Activated T-cell treated with anti-CD3 and anti-CD28 coated beads, Interleukin-2, amount 50 U/mL, for 24 hours (primary cell): ENCODE measurements around the gene IL36RN.
A peak's percentile ranks its signal among the peaks of the same experiment; 100 is the strongest.

Experiments used
- DNase-seq: peaks from one replicate; pipeline ENCODE4 v3.0.0-alpha.2; 2020
- H3K27ac Mint-ChIP-seq: 2 replicates; pipeline ENCODE4 v1.8.0; 2020; ENCODE audit warnings: mild to moderate bottlenecking, mixed read lengths
- H3K27me3 Mint-ChIP-seq: 2 replicates; pipeline ENCODE4 v1.8.0; 2020; ENCODE audit warnings: mixed read lengths
- H3K36me3 Mint-ChIP-seq: 2 replicates; pipeline ENCODE4 v1.8.0; 2020; ENCODE audit warnings: low read depth, mixed read lengths
- H3K4me1 Mint-ChIP-seq: 2 replicates; pipeline ENCODE4 v1.8.0; 2020; ENCODE audit warnings: low read depth, mixed read lengths
- H3K4me3 Mint-ChIP-seq: 2 replicates; pipeline ENCODE4 v1.8.0; 2020; ENCODE audit warnings: mild to moderate bottlenecking, moderate library complexity, mixed read lengths
- H3K9me3 Mint-ChIP-seq: 2 replicates; pipeline ENCODE4 v1.8.0; 2020; ENCODE audit warnings: mixed read lengths

Gene IL36RN

DNA sequence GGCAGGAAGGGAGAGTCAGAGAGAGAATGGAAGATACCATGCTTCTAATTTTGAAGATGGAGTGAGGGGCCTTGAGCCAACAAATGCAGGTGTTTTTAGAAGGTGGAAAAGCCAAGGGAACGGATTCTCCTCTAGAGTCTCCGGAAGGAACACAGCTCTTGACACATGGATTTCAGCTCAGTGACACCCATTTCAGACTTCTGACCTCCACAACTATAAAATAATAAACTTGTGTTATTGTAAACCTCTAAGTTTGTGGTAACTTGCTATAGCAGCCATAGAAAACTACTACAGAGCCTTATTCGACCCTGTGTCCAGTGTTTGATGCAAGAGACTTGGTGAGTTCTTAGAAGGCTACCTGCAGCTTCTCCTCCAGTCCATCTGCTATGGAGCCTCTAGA is 16.6 kb downstream of the IL36RN start:
- Mint-ChIP-seq H3K9me3 (no peaks in the 10 kb centered on the region), H3K36me3 (no peaks in the 10 kb centered on the region), H3K27ac (no peak overlapping the region), H3K4me1 (peaks cover 11% of the 10 kb centered on the region), H3K4me3 (no peak overlapping the region), H3K27me3 (no peaks in the 10 kb centered on the region)
- no peak for DNase-seq

DNA sequence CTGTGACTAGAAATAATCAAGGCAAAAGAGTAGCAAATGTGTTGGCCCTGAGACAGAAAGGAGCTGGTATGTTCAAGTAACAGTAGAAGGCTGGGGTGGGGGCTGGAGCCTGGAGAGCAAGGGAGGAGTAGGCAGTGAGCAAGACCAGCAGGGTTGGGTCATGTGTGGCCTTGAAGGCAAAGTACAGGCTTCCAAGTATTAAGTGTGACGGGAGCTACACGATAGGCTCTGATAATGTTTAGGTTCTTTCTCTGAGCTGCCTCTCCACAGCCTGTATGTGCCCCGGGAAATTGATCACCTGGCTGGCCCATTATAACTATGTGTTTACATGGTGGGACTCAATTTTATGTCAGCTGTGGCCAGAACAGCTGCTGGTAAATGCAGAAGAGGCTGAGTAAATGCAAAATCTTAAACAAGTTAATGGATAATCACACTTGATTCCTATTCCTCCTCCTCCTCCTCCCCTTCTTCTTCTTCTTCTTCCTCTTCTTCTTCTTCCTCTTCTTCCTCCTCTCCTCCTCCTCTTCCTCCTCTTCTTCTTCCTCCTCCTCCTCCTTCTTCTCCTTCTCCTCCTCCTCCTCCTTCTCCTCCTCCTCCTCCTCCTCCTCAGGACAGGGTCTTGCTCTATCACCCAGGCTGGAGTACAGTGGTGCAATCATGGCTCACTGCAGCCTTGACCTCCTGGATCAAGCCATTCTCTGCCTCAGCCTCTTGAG is 18.1 kb downstream of the IL36RN start:
- H3K4me1 Mint-ChIP-seq = peaks cover 17% of the 10 kb centered on the region
- DNase-seq = no peak
- H3K27ac Mint-ChIP-seq = no peak overlapping the region
- H3K4me3 Mint-ChIP-seq = no peak overlapping the region
- no peaks in the 10 kb centered on the region for H3K27me3 Mint-ChIP-seq
- H3K36me3 Mint-ChIP-seq = no peaks in the 10 kb centered on the region
- no peaks in the 10 kb centered on the region for H3K9me3 Mint-ChIP-seq

DNA sequence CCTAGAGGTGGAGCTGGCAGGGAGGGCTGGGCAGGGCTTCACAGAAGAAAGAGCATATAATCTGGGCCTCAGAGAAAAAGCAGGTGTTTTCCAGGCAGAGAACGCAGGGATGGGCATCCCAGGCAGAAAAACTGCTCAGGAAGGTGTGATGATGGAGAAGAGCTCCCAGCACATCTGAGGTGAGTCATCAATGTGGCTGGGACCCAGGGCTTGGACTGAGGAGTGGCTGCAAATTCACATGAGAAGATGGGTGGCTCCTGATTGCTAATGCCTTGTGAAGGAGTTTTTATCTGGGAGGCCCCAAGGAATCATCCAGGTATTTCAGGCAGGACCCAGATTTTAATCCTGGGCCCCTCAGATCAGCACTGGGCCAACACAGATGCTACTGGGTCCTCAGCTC is 18.9 kb downstream of the IL36RN start:
- Mint-ChIP-seq H3K4me3 (no peak overlapping the region), H3K9me3 (no peaks in the 10 kb centered on the region), H3K4me1 (peaks cover 18% of the 10 kb centered on the region), H3K27me3 (no peaks in the 10 kb centered on the region), H3K36me3 (no peaks in the 10 kb centered on the region), H3K27ac (no peak overlapping the region)
- DNase-seq = no peak

DNA sequence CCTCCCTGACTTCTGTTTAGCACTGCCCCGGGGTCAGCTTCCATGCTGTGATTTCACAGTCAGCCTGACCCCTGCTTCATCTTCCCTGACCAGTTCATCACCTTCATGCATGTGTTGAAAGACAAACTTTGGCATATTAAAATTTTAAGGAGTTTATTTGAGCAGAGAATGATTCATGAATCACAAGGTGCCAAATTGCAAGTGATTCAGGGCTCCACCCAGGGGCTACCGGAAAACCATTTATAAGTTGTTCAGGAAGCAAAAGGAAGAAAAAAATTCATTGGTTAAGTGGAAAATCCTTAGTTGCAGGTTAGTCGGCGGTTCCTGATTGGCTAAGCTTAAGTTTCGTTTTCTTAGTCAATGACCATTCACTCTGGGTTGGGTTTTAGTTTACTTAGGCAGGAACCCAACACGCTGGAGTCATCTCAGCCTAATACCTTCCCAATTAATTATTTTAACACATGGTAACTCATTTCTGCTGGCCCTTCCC is 19.4 kb downstream of the IL36RN start:
- no peak for DNase-seq
- H3K27me3 Mint-ChIP-seq = no peaks in the 10 kb centered on the region
- H3K4me3 Mint-ChIP-seq = no peak overlapping the region
- peaks cover 23% of the 10 kb centered on the region for H3K4me1 Mint-ChIP-seq
- H3K27ac Mint-ChIP-seq = no peak overlapping the region
- no peaks in the 10 kb centered on the region for H3K9me3 Mint-ChIP-seq
- no peaks in the 10 kb centered on the region for H3K36me3 Mint-ChIP-seq

DNA sequence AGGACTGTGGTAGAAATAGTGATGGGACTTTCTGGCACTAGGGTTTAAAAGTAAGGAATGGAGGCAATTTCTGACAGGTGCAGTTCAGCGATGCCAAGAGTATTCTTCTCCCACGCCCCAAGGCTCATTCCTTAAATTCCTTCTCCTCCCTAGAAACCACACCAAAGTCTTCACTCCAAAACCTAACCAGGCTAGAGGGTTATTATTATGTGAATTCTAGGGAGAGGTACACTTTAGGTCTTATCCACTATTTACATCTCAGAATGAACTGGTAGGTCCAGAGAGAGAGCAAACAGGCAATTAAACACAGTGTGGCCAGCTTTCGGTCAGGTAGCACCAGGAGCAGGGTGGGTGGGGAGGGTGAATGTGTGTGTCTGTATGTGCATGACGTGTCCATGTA is 20.1 kb downstream of the IL36RN start:
- DNase-seq = no peak
- H3K36me3 Mint-ChIP-seq = no peaks in the 10 kb centered on the region
- H3K4me1 Mint-ChIP-seq = peaks cover 28% of the 10 kb centered on the region
- H3K27me3 Mint-ChIP-seq = no peaks in the 10 kb centered on the region
- H3K27ac Mint-ChIP-seq = no peak overlapping the region
- no peak overlapping the region for H3K4me3 Mint-ChIP-seq
- H3K9me3 Mint-ChIP-seq = no peaks in the 10 kb centered on the region

GRCh38 chr2:113080134-113080533 is 21.1 kb downstream of the IL36RN start:
- H3K27ac Mint-ChIP-seq = no peak overlapping the region
- H3K4me1 Mint-ChIP-seq = peaks cover 26% of the 10 kb centered on the region
- H3K27me3 Mint-ChIP-seq = no peaks in the 10 kb centered on the region
- H3K36me3 Mint-ChIP-seq = no peaks in the 10 kb centered on the region
- no peak overlapping the region for H3K4me3 Mint-ChIP-seq
- peak; percentile 75 for DNase-seq
- no peaks in the 10 kb centered on the region for H3K9me3 Mint-ChIP-seq

GRCh38 chr2:113081488-113082210 is 22.7 kb downstream of the IL36RN start:
- no peaks in the 10 kb centered on the region for H3K36me3 Mint-ChIP-seq
- no peaks in the 10 kb centered on the region for H3K9me3 Mint-ChIP-seq
- no peak overlapping the region for H3K27ac Mint-ChIP-seq
- no peak for DNase-seq
- no peaks in the 10 kb centered on the region for H3K27me3 Mint-ChIP-seq
- H3K4me3 Mint-ChIP-seq = no peak overlapping the region
- peaks cover 23% of the 10 kb centered on the region for H3K4me1 Mint-ChIP-seq

GRCh38 chr2:113083296-113083695 is 24.3 kb downstream of the IL36RN start:
- Mint-ChIP-seq H3K4me3 (no peak overlapping the region), H3K4me1 (peaks cover 23% of the 10 kb centered on the region), H3K27ac (peak overlapping the region; percentile 77), H3K27me3 (no peaks in the 10 kb centered on the region), H3K9me3 (no peaks in the 10 kb centered on the region), H3K36me3 (no peaks in the 10 kb centered on the region)
- no peak for DNase-seq

DNA sequence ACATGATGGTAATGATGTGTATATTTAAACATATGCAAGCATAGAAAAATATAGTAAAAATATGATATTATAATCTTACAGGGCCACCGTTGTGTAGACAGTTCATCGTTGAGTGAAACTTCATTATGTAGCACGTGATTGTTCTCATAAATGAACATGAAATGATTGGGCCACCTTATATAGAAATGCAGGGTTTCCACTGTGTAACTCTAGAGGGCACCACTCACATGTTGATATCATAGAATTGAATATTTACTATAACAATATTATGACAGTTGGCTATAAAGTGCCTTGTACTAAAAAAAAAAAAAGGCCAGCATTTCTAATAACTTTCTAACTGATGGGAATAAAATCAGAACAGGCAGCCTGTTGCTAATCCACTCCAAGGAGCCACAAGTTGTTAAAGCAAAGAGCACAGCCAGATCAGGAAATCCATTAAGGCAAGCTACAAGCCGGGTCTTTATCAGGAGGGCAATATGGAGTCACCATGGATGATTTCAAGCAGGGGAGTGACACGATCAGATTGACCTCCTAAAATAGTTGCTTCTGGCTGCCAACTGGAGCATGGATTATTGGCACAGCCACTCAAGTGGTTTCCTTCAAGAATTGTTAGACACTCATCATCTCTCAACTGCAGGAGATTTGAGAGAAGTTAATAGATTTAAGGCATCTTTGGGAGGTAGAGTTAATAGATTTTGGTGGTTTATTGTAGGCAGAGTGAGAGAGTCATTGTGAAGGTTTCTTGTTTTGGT is 25.4 kb downstream of the IL36RN start:
- Mint-ChIP-seq H3K27ac (peak overlapping the region; percentile 2), H3K4me3 (no peak overlapping the region), H3K27me3 (no peaks in the 10 kb centered on the region), H3K9me3 (no peaks in the 10 kb centered on the region), H3K36me3 (no peaks in the 10 kb centered on the region), H3K4me1 (peaks cover 23% of the 10 kb centered on the region)
- DNase-seq = no peak

- peaks cover 22% of the 10 kb centered on the region for H3K4me1 Mint-ChIP-seq
- H3K27me3 Mint-ChIP-seq = no peaks in the 10 kb centered on the region
- H3K9me3 Mint-ChIP-seq = no peaks in the 10 kb centered on the region
- no peaks in the 10 kb centered on the region for H3K36me3 Mint-ChIP-seq
- no peak for DNase-seq
- H3K4me3 Mint-ChIP-seq = no peak overlapping the region
- no peak overlapping the region for H3K27ac Mint-ChIP-seq
Measured at GRCh38 chr2:113085542-113085941, 26.5 kb downstream of the IL36RN start.

GRCh38 chr2:113088213-113088992 is 29.4 kb downstream of the IL36RN start:
- H3K9me3 Mint-ChIP-seq = no peaks in the 10 kb centered on the region

DNA sequence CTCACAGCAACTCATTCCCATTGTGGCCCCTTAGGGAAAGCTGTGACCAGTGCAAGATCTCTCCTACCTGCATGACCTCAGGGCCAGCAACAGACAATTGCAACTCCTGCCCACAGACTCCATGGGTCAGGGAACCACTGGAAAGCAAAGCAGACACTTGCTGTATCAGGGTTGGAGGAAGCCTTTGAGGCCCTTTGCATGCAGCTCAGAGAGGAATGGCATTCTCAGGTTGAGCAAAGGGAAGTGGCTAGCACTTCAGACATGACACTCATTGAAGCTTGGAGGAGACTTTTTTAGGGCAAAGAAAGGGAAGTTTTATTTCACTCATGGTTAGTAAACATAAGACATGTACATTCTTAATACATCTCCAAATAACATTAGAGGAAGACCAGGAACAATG is 30.9 kb downstream of the IL36RN start:
- Mint-ChIP-seq H3K9me3 (peaks cover under 1% of the 10 kb centered on the region), H3K27ac (no peak overlapping the region), H3K4me1 (no peaks in the 10 kb centered on the region), H3K36me3 (no peaks in the 10 kb centered on the region), H3K4me3 (no peak overlapping the region), H3K27me3 (no peaks in the 10 kb centered on the region)
- DNase-seq = no peak

More at GRCh38 chr2:113088213-113088992, 29.4 kb downstream of the IL36RN start:
- Mint-ChIP-seq H3K27ac (no peak overlapping the region), H3K27me3 (no peaks in the 10 kb centered on the region), H3K4me1 (peaks cover 9% of the 10 kb centered on the region), H3K4me3 (no peak overlapping the region), H3K36me3 (no peaks in the 10 kb centered on the region)
- no peak for DNase-seq

DNA sequence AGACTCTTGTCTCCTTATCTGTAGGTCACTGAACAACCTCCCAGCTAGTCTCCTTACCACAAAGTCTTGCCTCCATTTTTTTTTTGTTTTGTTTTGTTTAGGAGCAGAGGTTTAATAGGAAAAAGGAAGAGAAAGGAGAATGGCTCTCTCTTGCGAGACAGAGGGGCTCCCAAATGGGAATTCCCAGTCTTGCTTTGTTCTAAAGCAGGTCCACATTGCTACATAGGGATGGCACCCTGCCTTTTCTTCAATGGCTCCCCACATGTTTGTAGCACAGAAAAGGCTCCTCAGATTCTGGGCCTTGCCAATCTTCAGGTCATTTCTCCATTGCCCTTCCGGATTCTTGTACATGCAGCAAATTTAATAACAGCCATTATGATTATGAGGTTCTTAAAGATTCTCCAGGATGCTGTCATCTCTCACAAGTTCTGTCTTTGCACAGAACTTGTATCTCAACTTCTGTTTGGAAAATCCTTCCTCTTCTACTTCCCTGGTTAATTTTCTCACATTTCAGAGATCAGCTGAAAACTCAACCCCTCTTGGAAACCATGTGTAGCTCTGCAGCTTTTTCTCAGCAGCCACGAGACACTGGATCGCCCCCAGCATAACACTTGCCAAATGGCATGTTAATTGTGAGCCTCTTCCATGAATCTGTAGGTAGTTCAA is 32.4 kb downstream of the IL36RN start:
- Mint-ChIP-seq H3K9me3 (peaks cover 4% of the 10 kb centered on the region), H3K27ac (no peak overlapping the region), H3K27me3 (no peaks in the 10 kb centered on the region), H3K36me3 (no peaks in the 10 kb centered on the region), H3K4me3 (no peak overlapping the region), H3K4me1 (no peaks in the 10 kb centered on the region)
- DNase-seq = no peak
